IPS-20b (cell line): ENCODE data around the gene CENPL.
"Not testable (repeated sequence)": the region's sequence is repeated elsewhere in the genome, so short reads cannot be mapped to it uniquely, and the experiment has no call there.

Source experiments
- H3K27ac ChIP-seq: one replicate; pipeline ENCODE4 v1.5.1; 2013; ENCODE audit warnings: low read length
- H3K27me3 ChIP-seq: 2 replicates; pipeline ENCODE4 v1.6.1; 2013; ENCODE audit warnings: mild to moderate bottlenecking, low read length, inconsistent platforms; ENCODE audit not compliant: insufficient read depth
- H3K36me3 ChIP-seq: 2 replicates; pipeline ENCODE4 v1.6.1; 2013; ENCODE audit warnings: low read depth, mild to moderate bottlenecking, inconsistent platforms, low read length, moderate library complexity; ENCODE audit not compliant: insufficient read depth
- H3K4me1 ChIP-seq: 2 replicates; pipeline ENCODE4 v1.6.1; 2013; ENCODE audit warnings: mild to moderate bottlenecking, control low read depth, inconsistent platforms, low read length, moderate library complexity; ENCODE audit not compliant: insufficient read depth
- H3K4me3 ChIP-seq: 2 replicates; pipeline ENCODE4 v1.5.1; 2013; ENCODE audit warnings: mild to moderate bottlenecking, low read length, inconsistent platforms
- H3K9ac ChIP-seq: 2 replicates; pipeline ENCODE4 v1.6.1; 2013; ENCODE audit warnings: low read depth, mild to moderate bottlenecking, inconsistent platforms, low read length, moderate library complexity
- H3K9me3 ChIP-seq: 2 replicates; pipeline ENCODE4 v1.6.1; 2013; ENCODE audit warnings: mild to moderate bottlenecking, low read depth, low read length, inconsistent platforms; ENCODE audit not compliant: insufficient read depth

CENPL gene

GRCh38 chr1:173864179-173864867 lies 39.6 kb upstream of the CENPL start:
- Histone ChIP-seq H3K27ac (peak overlapping the region; percentile 92), H3K4me1 (peaks cover 9% of the 10 kb centered on the region), H3K36me3 (peaks cover 64% of the 10 kb centered on the region), H3K4me3 (peak overlapping the region; percentile 99), H3K27me3 (no peaks in the 10 kb centered on the region), H3K9ac (peak overlapping the region; percentile 100), H3K9me3 (no peaks in the 10 kb centered on the region; the same call in 1 of the 2 replicates)

GRCh38 chr1:173863224-173864161 lies 38.8 kb upstream of the CENPL start:
- Histone ChIP-seq H3K36me3 (peaks cover 71% of the 10 kb centered on the region), H3K4me1 (peaks cover 5% of the 10 kb centered on the region), H3K27ac (no peak overlapping the region), H3K9me3 (no peaks in the 10 kb centered on the region; the same call in 1 of the 2 replicates), H3K4me3 (peak overlapping the region; percentile 99), H3K27me3 (no peaks in the 10 kb centered on the region), H3K9ac (peak overlapping the region; percentile 100; the same call in 1 of the 2 replicates)

- Histone ChIP-seq H3K27me3 (no peaks in the 10 kb centered on the region), H3K27ac (no peak overlapping the region), H3K4me3 (peak overlapping the region; percentile 99; the same call in 1 of the 2 replicates), H3K4me1 (peaks cover 5% of the 10 kb centered on the region), H3K36me3 (peaks cover 78% of the 10 kb centered on the region), H3K9ac (peak overlapping the region; percentile 100; the same call in 1 of the 2 replicates), H3K9me3 (no peaks in the 10 kb centered on the region; the same call in 1 of the 2 replicates)
Measured at GRCh38 chr1:173862769-173863223, 38.1 kb upstream of the CENPL start.

GRCh38 chr1:173862146-173862768 lies 37.6 kb upstream of the CENPL start:
- H3K9ac ChIP-seq: not testable (repeated sequence)
- peaks cover 79% of the 10 kb centered on the region for H3K36me3 ChIP-seq

GRCh38 chr1:173861731-173862145 lies 37.1 kb upstream of the CENPL start:
- Histone ChIP-seq H3K27ac (no peak overlapping the region), H3K9ac (no peak overlapping the region), H3K4me3 (no peak overlapping the region), H3K27me3 (no peaks in the 10 kb centered on the region), H3K36me3 (peaks cover 79% of the 10 kb centered on the region), H3K4me1 (peaks cover 5% of the 10 kb centered on the region), H3K9me3 (no peaks in the 10 kb centered on the region; the same call in 1 of the 2 replicates)

More at GRCh38 chr1:173862146-173862768, 37.6 kb upstream of the CENPL start:
- not testable (repeated sequence) for H3K9me3 ChIP-seq, H3K4me1 ChIP-seq, H3K27ac ChIP-seq, H3K4me3 ChIP-seq, H3K27me3 ChIP-seq

GRCh38 chr1:173860065-173860464 lies 35.4 kb upstream of the CENPL start:
- Histone ChIP-seq H3K27me3 (no peaks in the 10 kb centered on the region), H3K9ac (no peak overlapping the region), H3K4me3 (no peak overlapping the region), H3K27ac (no peak overlapping the region), H3K36me3 (peaks cover 79% of the 10 kb centered on the region), H3K9me3 (no peaks in the 10 kb centered on the region), H3K4me1 (peaks cover 5% of the 10 kb centered on the region)

GRCh38 chr1:173859547-173859946 lies 34.9 kb upstream of the CENPL start:
- not testable (repeated sequence) for H3K9me3 ChIP-seq, H3K27me3 ChIP-seq, H3K4me3 ChIP-seq

GRCh38 chr1:173857363-173857917 lies 32.8 kb upstream of the CENPL start:
- Histone ChIP-seq H3K4me3 (no peak overlapping the region), H3K27ac (no peak overlapping the region), H3K36me3 (peaks cover 74% of the 10 kb centered on the region), H3K4me1 (peaks cover 7% of the 10 kb centered on the region; the same call in 1 of the 2 replicates), H3K9ac (no peak overlapping the region), H3K9me3 (no peaks in the 10 kb centered on the region), H3K27me3 (no peaks in the 10 kb centered on the region)

More at GRCh38 chr1:173859547-173859946, 34.9 kb upstream of the CENPL start:
- H3K9ac ChIP-seq, H3K4me1 ChIP-seq, H3K27ac ChIP-seq: not testable (repeated sequence)
- H3K36me3 ChIP-seq: peaks cover 78% of the 10 kb centered on the region

- no peak overlapping the region for H3K27ac ChIP-seq
- H3K4me3 ChIP-seq: no peak overlapping the region
- no peaks in the 10 kb centered on the region for H3K27me3 ChIP-seq
- no peak overlapping the region for H3K9ac ChIP-seq
- peaks cover 78% of the 10 kb centered on the region for H3K36me3 ChIP-seq
- peaks cover 7% of the 10 kb centered on the region; the same call in 1 of the 2 replicates for H3K4me1 ChIP-seq
- H3K9me3 ChIP-seq: no peaks in the 10 kb centered on the region
Measured at GRCh38 chr1:173856903-173857302, 32.2 kb upstream of the CENPL start.

GRCh38 chr1:173856014-173856413 lies 31.3 kb upstream of the CENPL start:
- H3K4me1 ChIP-seq: peaks cover 7% of the 10 kb centered on the region; the same call in 1 of the 2 replicates
- no peaks in the 10 kb centered on the region for H3K27me3 ChIP-seq
- no peak overlapping the region for H3K4me3 ChIP-seq
- peaks cover 85% of the 10 kb centered on the region for H3K36me3 ChIP-seq
- H3K27ac ChIP-seq: no peak overlapping the region
- no peak overlapping the region for H3K9ac ChIP-seq
- no peaks in the 10 kb centered on the region for H3K9me3 ChIP-seq

- H3K36me3 ChIP-seq: peaks cover 76% of the 10 kb centered on the region
- no peak overlapping the region; the same call in 1 of the 2 replicates for H3K9ac ChIP-seq
- H3K27ac ChIP-seq: no peak overlapping the region
Measured at GRCh38 chr1:173853074-173853473, 28.4 kb upstream of the CENPL start.

More at GRCh38 chr1:173853074-173853473, 28.4 kb upstream of the CENPL start:
- no peaks in the 10 kb centered on the region for H3K27me3 ChIP-seq
- H3K9me3 ChIP-seq: no peaks in the 10 kb centered on the region
- peaks cover 7% of the 10 kb centered on the region; the same call in 1 of the 2 replicates for H3K4me1 ChIP-seq
- H3K4me3 ChIP-seq: no peak overlapping the region
